HG02623 (cell line): ENCODE results near the gene TRIO.

Experiments used
- ATAC-seq: cut with Tn5 transposase; IDR thresholded peaks from one replicate; pipeline ENCODE4 v1.9.1; 2021; ENCODE audit warnings: moderate library complexity; ENCODE audit not compliant: unreplicated experiment

TRIO gene

GRCh38 chr5:14219800-14220512 lies 76.8 kb downstream of the TRIO start:
- ATAC-seq: no peak

GRCh38 chr5:14220642-14221041 lies 77.5 kb downstream of the TRIO start:
- no peak for ATAC-seq

- no peak for ATAC-seq
Measured at GRCh38 chr5:14221732-14222131, 78.6 kb downstream of the TRIO start.

- ATAC-seq: no peak
Measured at GRCh38 chr5:14222206-14222605, 79.1 kb downstream of the TRIO start.

GRCh38 chr5:14223372-14223771 lies 80.2 kb downstream of the TRIO start:
- no peak for ATAC-seq

GRCh38 chr5:14225173-14225834 lies 82.2 kb downstream of the TRIO start:
- ATAC-seq: no peak

- ATAC-seq: no peak
Measured at GRCh38 chr5:14226149-14226548, 83.0 kb downstream of the TRIO start.

GRCh38 chr5:14226554-14226953 lies 83.4 kb downstream of the TRIO start:
- ATAC-seq: no peak

GRCh38 chr5:14226992-14227391 lies 83.8 kb downstream of the TRIO start:
- ATAC-seq: no peak

- ATAC-seq: no peak
Measured at GRCh38 chr5:14227513-14227912, 84.4 kb downstream of the TRIO start.

- ATAC-seq: no peak
Measured at GRCh38 chr5:14228219-14228618, 85.1 kb downstream of the TRIO start.

- no peak for ATAC-seq
Measured at GRCh38 chr5:14229181-14229580, 86.0 kb downstream of the TRIO start.

- no peak for ATAC-seq
Measured at GRCh38 chr5:14229734-14230133, 86.6 kb downstream of the TRIO start.

- no peak for ATAC-seq
Measured at GRCh38 chr5:14231156-14231555, 88.0 kb downstream of the TRIO start.

- ATAC-seq: no peak
Measured at GRCh38 chr5:14231890-14232289, 88.7 kb downstream of the TRIO start.

GRCh38 chr5:14234204-14234603 lies 91.1 kb downstream of the TRIO start:
- ATAC-seq: no peak

GRCh38 chr5:14235872-14236271 lies 92.7 kb downstream of the TRIO start:
- ATAC-seq: no peak

GRCh38 chr5:14236757-14237156 lies 93.6 kb downstream of the TRIO start:
- no peak for ATAC-seq

- ATAC-seq: no peak
Measured at GRCh38 chr5:14237317-14238086, 94.4 kb downstream of the TRIO start.

- ATAC-seq: no peak
Measured at GRCh38 chr5:14238272-14238671, 95.1 kb downstream of the TRIO start.

GRCh38 chr5:14239404-14239803 lies 96.3 kb downstream of the TRIO start:
- ATAC-seq: no peak

GRCh38 chr5:14239951-14240350 lies 96.8 kb downstream of the TRIO start:
- ATAC-seq: no peak
